NCI-H2029 treated with DMSO at 0.1 percent for 48 hours (cell line): ENCODE measurements around the gene HYKK.
A peak's percentile ranks its signal among the peaks of the same experiment; 100 is the strongest.
"Not testable (repeated sequence)": the region's sequence is repeated elsewhere in the genome, so short reads cannot be mapped to it uniquely, and the experiment has no call there.

Experiments
- DNase-seq: peaks from one replicate; lab custom pipeline; 2025; lab: John Stamatoyannopoulos, UW

Gene HYKK

GRCh38 chr15:78540141-78540870, 32.9 kb downstream of the HYKK start, which contains the start of gene PSMA4:
Gene PSMA4, plus strand, starts transcription at chr15:78540444. Its CDS starts 1,484 bp downstream, at chr15:78541928.
- peak; percentile 45 for DNase-seq

GRCh38 chr15:78540871-78541743, 33.7 kb downstream of the HYKK start:
- DNase-seq = no peak

DNA sequence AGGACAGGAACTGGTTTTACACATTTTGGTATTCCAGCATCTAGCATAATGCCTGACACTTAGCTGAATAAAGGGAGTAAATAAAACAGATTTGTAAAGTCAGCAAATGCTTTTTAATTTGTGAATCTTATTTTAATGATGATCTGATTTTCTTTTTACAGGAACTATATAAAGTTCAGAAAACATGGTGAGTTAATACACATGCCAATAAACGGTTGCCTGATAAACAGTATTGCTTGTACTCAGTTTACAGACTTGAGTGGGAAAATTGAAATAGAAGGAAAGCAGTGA, 34.3 kb downstream of the HYKK start:
- no peak for DNase-seq

- no peak for DNase-seq
Measured at GRCh38 chr15:78542647-78543046, 35.3 kb downstream of the HYKK start.

DNA sequence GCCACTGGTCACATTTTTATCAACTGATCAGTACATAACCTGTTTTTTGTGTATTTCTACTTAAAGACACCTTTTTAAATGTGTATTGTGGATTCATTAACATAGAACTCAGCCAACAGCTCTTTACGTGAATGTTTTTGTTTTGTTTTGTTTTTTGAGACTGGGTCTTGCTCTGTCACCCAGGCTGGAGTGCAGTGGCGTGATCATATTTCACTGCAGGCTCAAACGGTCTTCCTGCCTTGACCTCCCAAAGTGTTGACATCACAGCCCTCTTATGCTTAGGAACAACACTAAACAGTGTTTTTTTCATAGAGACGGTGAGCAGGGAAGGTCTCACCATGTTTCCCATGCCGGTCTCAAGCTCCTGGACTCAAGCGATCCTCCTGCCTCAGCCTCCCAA, 42.8 kb downstream of the HYKK start:
- no peak for DNase-seq

DNA sequence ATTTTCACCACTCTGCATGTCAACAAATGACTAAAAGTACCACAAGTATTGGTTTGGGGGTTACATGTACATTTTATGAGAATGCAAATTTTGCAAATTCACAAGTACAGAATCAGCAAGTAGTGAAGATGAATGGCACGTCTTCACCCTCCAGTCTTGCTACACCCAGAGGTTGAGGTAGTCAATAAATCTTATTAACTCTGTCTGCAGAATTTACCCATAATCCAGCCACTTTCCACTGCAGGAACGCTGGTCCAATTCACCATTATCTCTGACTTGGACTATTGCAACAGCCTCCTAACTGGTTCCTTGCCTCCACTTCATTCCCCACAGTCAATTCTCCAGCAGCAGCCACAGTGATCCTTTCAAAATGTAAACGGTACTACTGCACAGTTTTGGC, 43.4 kb downstream of the HYKK start:
- no peak for DNase-seq

GRCh38 chr15:78551902-78552301, 44.5 kb downstream of the HYKK start:
- no peak for DNase-seq

DNA sequence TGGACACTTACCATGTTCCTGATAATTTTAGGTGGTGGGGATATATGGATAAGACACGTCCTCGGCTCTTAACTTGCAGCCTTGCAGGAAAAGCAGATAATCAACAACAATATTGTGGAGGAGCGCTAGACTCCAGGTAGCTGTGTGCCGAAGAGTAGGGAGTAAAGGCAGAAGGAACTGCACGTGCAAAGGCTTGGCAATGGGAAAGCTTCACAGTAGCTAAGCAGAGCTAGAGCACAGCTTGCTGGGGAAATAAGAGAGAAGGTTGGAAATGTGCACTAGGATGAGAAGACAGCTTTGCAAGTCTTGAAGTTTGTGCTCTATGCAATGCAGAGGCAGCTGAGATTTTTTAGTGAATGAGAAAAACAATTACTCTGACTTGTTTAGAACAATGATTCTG, 45.2 kb downstream of the HYKK start:
- DNase-seq = no peak

DNA sequence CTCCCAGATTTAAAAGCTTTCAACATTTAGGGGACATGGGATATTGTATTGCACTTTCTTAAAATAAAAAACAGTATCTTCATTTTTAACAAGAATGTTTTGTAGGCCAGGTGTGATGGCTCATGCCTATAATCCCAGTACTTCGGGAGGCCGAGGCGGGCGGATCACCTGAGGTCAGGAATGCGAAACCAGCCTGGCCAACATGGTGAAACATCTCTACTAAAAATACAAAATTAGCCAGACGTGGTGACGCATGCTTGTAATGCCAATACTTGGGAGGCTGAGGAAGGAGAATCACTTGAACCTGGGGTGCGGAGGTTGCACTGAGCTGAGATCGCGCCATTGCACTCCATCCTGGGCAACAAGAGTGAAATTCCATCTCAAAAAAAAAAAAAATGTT, 52.8 kb downstream of the HYKK start:
- DNase-seq = not testable (repeated sequence)

- no peak for DNase-seq
Measured at GRCh38 chr15:78561490-78561889, 54.1 kb downstream of the HYKK start.

GRCh38 chr15:78563092-78563491, 55.7 kb downstream of the HYKK start:
- no peak for DNase-seq

GRCh38 chr15:78564743-78565096, 57.3 kb downstream of the HYKK start:
- DNase-seq = no peak

- peak; percentile 58 for DNase-seq
Measured at GRCh38 chr15:78565097-78565950, 57.9 kb downstream of the HYKK start, which contains the start of gene CHRNA5. Gene CHRNA5, plus strand, starts transcription at chr15:78565520. Its CDS starts 200 bp downstream, at chr15:78565720.

DNA sequence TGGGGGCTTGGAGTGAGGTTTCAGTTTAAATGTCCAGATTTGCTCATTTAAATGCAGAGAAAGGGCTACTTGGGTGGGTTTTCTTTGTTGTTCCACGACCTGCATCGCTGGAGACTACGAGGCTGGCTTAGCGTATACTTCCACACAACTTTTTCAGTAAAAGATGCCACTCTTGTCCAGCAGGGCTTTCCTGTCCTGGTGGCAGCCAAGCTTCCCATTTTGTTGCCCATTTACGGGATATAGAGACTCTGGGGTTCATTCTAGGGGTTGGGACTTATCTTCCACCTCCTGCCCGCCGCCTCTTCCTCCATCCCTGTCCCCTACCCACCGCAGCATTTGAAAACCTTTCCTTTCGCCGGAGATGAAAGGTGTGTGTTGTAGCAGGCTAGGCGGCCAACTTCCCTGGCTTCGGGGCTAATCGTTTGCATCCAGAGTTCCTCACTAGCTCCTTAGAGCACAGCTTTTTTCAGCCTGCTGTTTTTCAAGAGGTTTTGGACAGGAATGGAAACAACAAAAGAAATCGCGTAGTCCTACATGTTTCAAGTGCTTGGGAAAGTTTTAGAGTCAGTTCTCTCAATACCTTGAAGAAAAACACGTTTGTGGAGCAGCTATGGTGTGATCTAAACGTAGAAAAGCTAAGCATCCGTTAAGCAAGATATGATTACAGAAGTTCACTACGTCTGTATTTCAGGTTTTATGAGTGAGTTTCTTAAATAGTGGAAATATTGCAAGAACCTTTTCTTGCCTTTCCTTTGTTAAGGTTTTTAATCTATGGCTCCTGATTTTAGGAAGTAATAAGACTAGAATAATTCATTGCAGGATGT, 58.8 kb downstream of the HYKK start:
- DNase-seq = no peak

- DNase-seq = no peak
Measured at GRCh38 chr15:78567531-78567930, 60.2 kb downstream of the HYKK start.

DNA sequence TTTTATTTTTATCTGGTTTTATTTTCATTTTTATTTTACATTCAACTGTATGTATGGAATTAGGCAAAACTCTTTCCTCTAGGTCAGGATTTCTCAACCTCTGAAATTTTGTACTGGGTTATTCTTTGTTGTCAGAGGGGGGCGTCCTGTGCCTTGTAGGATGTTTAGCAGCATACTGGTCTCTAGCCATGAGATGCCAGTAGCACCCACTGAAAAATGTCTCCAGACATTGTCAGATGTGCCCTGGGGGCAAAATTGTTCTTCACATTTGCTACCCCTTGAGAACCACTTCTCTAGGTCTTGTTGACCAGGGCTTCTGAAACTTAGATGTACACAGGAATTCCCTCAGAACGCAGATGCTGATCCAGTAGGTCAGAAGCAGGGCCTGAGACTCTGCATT, 63.3 kb downstream of the HYKK start:
- no peak for DNase-seq

DNA sequence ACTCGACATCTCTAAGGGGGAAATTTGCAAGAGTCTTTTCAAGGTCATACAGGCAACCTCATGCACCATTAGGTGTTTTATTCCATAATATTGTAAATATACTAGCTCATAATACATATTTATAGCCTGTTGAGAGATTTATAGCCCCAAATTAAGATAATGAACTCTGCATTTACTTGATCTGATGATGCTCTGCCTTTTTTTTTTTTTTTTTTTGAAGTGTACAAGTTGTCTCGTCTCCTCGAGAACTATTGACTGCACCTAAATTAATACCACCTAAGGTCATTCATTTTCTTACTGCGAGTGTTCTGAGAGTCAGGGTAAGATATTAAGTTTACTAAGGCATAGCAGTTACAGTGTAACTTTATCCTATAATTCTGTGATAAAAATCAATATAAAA, 64.0 kb downstream of the HYKK start:
- DNase-seq = no peak

DNA sequence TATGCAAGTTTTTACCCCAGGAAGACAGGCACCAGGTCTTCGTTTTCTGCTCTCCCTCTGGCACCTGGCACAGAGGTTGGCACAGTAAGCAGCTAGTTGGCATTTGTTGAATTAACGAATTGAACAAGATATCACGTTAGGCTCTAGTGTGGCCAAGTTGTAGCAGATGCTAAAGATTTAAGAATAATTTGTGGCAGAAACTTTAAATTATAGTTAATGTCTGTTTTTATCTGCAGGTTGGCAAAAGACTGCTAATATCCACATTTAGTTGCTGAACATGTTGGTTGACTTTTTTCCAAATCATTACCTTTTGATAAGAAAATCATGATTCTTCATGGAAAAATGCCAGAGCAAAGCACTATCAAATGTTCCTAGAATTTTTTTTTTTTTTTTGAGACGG, 66.0 kb downstream of the HYKK start:
- DNase-seq = no peak

- DNase-seq = no peak
Measured at GRCh38 chr15:78574944-78575343, 67.6 kb downstream of the HYKK start.
